Activated CD4-positive, alpha-beta T cell treated with anti-CD3 and anti-CD28 coated beads for 36 hours (primary cell): Measurements from ENCODE around the gene PPIP5K2. TPM values are rescaled to one million over a fixed set of nuclear protein-coding genes. Genes with fewer than 3 reads are reported as not detected.

Source experiments
- ATAC-seq: fragments of 200-7000 bp; cut with Tn5 transposase; one replicate; pipeline ENCODE4 v1.10.0; 2021; ENCODE audit warnings: mild to moderate bottlenecking, moderate library complexity
- CTCF ChIA-PET: fragments of 350-600 bp; sonication (Branson Sonifier 250); formaldehyde crosslinking; loops from one replicate; lab custom pipeline; 2021; ENCODE audit warnings: antibody characterized with exemption; lab: Charles Lee
- POLR2A ChIA-PET: fragments of 350-600 bp; sonication (Branson Sonifier 250); formaldehyde crosslinking; loops from one replicate; lab custom pipeline; 2021; ENCODE audit warnings: antibody characterized with exemption, inconsistent platforms; lab: Charles Lee
- DNase-seq: peaks from one replicate; pipeline ENCODE4 v3.0.0-alpha.2; 2020
- H3K27ac Mint-ChIP-seq: one replicate; pipeline ENCODE4 v1.8.0; 2021; ENCODE audit warnings: mixed read lengths
- H3K27me3 Mint-ChIP-seq: one replicate; pipeline ENCODE4 v1.8.0; 2021; ENCODE audit warnings: mixed read lengths
- H3K36me3 Mint-ChIP-seq: one replicate; pipeline ENCODE4 v1.8.0; 2021; ENCODE audit warnings: low read depth, mixed read lengths
- H3K4me1 Mint-ChIP-seq: one replicate; pipeline ENCODE4 v1.8.0; 2021; ENCODE audit warnings: mixed read lengths
- H3K4me3 Mint-ChIP-seq: one replicate; pipeline ENCODE4 v1.8.0; 2021; ENCODE audit warnings: mild to moderate bottlenecking, moderate library complexity, mixed read lengths
- H3K9me3 Mint-ChIP-seq: one replicate; pipeline ENCODE4 v1.8.0; 2021; ENCODE audit warnings: low read depth, mixed read lengths
- intact Hi-C, 2 experiments: fragments of 100-400 bp; cut with DNase I in 1 of 2; cut with micrococcal nuclease in 1 of 2; formaldehyde crosslinking; loops; one replicate each; pipeline versions ENCODE4 v1.14.2 to v1.15.1; 2022 to 2024; cut with DNase I, micrococcal nuclease
- total RNA-seq, 2 experiments: library from RNA; stranded (reverse); gene quantifications; one replicate each; pipeline ENCODE4 v1.2.3, GENCODE V29; 2021

The PPIP5K2 gene
- total RNA-seq, 2 experiments from 2014 or later, result 49.5 to 53.4 TPM

DNA sequence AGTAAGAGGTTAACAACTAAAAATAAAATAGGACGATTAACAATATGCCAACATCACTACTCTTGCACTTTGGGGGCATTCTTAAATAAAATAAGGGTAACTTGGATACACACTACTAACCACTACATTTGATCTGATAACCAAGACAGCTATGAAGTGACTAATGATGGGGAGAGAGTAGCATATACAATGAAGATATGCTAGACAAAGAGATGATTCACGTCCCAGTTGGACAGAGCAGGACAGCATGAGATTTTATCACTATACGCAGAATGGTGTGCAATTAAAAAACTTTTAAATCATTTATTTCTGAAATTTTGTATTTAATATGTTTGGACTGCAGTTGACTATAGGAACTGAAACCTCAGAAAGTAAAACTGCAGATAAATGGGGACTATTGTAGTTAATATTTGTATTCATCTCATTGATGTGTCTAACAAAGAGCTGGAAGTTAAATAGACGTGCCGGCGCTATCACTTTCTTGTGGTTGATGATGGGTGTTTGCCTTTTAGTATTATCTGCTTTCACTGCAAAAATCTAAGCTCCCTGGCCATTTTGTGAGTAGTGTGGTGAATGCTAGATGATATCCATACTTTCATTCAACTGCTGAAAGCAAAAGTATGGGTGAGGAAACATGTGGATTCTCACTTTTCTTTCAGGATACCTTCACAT lies 18.9 kb upstream of the PPIP5K2 start:
- Mint-ChIP-seq H3K4me3 (no peak overlapping the region), H3K9me3 (no peaks in the 10 kb centered on the region), H3K4me1 (no peaks in the 10 kb centered on the region), H3K27ac (no peak overlapping the region), H3K27me3 (no peaks in the 10 kb centered on the region), H3K36me3 (peaks cover 26% of the 10 kb centered on the region)
- CTCF ChIA-PET, result interaction anchor here (0.8 to 1.0 kb wide), 2 partner anchors 538 to 539 kb away, joined by 3 to 4 read pairs; no protein-coding TSS in a partner anchor
- intact Hi-C loops, result no loop called here
- ATAC-seq (no peak), DNase-seq (no peak)
- POLR2A ChIA-PET, result no interaction called here

GRCh38 chr5:103102234-103102633 lies 17.9 kb upstream of the PPIP5K2 start:
- no peak for DNase-seq
- no peak for ATAC-seq
- ChIA-PET POLR2A (no interaction called here), CTCF (interaction anchor here (0.6 kb wide), 1 partner anchor 546 kb away, joined by 3 read pairs; no protein-coding TSS in a partner anchor)
- intact Hi-C loops, result no loop called here
- Mint-ChIP-seq H3K4me3 (no peak overlapping the region), H3K27ac (no peak overlapping the region), H3K4me1 (no peaks in the 10 kb centered on the region), H3K9me3 (no peaks in the 10 kb centered on the region), H3K36me3 (peaks cover 26% of the 10 kb centered on the region), H3K27me3 (no peaks in the 10 kb centered on the region)

GRCh38 chr5:103108086-103108485 lies 12.0 kb upstream of the PPIP5K2 start:
- CTCF ChIA-PET, result no interaction called here

GRCh38 chr5:103109277-103109676 lies 10.8 kb upstream of the PPIP5K2 start:
- no peak overlapping the region for H3K27ac Mint-ChIP-seq
- DNase-seq (no peak), ATAC-seq (no peak)
- no peaks in the 10 kb centered on the region for H3K9me3 Mint-ChIP-seq
- H3K4me1 Mint-ChIP-seq, result peaks cover 38% of the 10 kb centered on the region
- peaks cover 17% of the 10 kb centered on the region for H3K36me3 Mint-ChIP-seq
- POLR2A ChIA-PET, result no interaction called here
- no peak overlapping the region for H3K4me3 Mint-ChIP-seq
- intact Hi-C loops, result no loop called here
- CTCF ChIA-PET, result interaction anchor here (0.6 kb wide), 1 partner anchor 178 kb away, joined by 3 read pairs; no protein-coding TSS in a partner anchor
- no peaks in the 10 kb centered on the region for H3K27me3 Mint-ChIP-seq

More at GRCh38 chr5:103108086-103108485, 12.0 kb upstream of the PPIP5K2 start:
- intact Hi-C loops, result no loop called here
- no peak overlapping the region for H3K4me3 Mint-ChIP-seq
- no peak overlapping the region for H3K27ac Mint-ChIP-seq
- peaks cover 34% of the 10 kb centered on the region for H3K4me1 Mint-ChIP-seq
- DNase-seq (no peak), ATAC-seq (no peak)
- no peaks in the 10 kb centered on the region for H3K9me3 Mint-ChIP-seq
- no peaks in the 10 kb centered on the region for H3K27me3 Mint-ChIP-seq
- peaks cover 20% of the 10 kb centered on the region for H3K36me3 Mint-ChIP-seq
- POLR2A ChIA-PET, result no interaction called here

- Mint-ChIP-seq H3K27ac (no peak overlapping the region), H3K4me3 (no peak overlapping the region), H3K27me3 (no peaks in the 10 kb centered on the region), H3K4me1 (peaks cover 41% of the 10 kb centered on the region), H3K36me3 (peaks cover 13% of the 10 kb centered on the region), H3K9me3 (no peaks in the 10 kb centered on the region)
- ChIA-PET POLR2A (no interaction called here), CTCF (no interaction called here)
- DNase-seq (no peak), ATAC-seq (no peak)
- intact Hi-C loops, result no loop called here
Observed at GRCh38 chr5:103110403-103110802, 9.7 kb upstream of the PPIP5K2 start.

- ATAC-seq, result peak; percentile 65
- H3K36me3 Mint-ChIP-seq, result peaks cover 9% of the 10 kb centered on the region
- peak; percentile 9 for DNase-seq
- peaks cover 45% of the 10 kb centered on the region for H3K4me1 Mint-ChIP-seq
- intact Hi-C loops, result no loop called here
- ChIA-PET CTCF (no interaction called here), POLR2A (no interaction called here)
- H3K27ac Mint-ChIP-seq, result peak overlapping the region; percentile 82
- no peaks in the 10 kb centered on the region for H3K27me3 Mint-ChIP-seq
- H3K9me3 Mint-ChIP-seq, result no peaks in the 10 kb centered on the region
- peak overlapping the region; percentile 48 for H3K4me3 Mint-ChIP-seq
Observed at GRCh38 chr5:103111468-103111867, 8.6 kb upstream of the PPIP5K2 start.

DNA sequence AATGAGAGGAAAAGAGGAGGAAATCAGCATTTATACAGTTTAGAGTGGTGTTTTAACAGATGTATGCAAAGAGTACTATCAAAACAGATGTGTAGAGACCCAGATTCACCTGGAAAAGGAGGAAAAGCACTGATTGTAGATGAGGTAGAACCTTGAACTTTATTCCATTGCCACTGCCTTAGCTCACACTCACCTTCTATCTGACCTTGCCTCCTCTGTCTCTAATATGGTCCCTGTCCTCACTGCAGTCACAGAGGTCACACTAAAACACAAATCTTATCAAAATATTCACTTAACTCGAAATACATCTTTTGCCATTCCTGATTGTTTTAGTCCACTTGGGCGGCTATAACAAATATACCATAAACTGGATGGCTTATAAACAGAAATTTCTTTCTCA lies 7.2 kb upstream of the PPIP5K2 start:
- Mint-ChIP-seq H3K27ac (no peak overlapping the region), H3K4me1 (peaks cover 48% of the 10 kb centered on the region), H3K27me3 (no peaks in the 10 kb centered on the region), H3K4me3 (no peak overlapping the region), H3K9me3 (no peaks in the 10 kb centered on the region), H3K36me3 (peaks cover 6% of the 10 kb centered on the region)
- ChIA-PET CTCF (interaction anchor here (0.8 to 1.2 kb wide), 2 partner anchors 14 to 27 kb away, joined by 3 read pairs; no protein-coding TSS in a partner anchor), POLR2A (no interaction called here)
- DNase-seq (no peak), ATAC-seq (no peak)
- intact Hi-C loops, result no loop called here

GRCh38 chr5:103114440-103114839 lies 5.7 kb upstream of the PPIP5K2 start:
- H3K27me3 Mint-ChIP-seq, result no peaks in the 10 kb centered on the region
- ChIA-PET CTCF (no interaction called here), POLR2A (no interaction called here)
- H3K4me1 Mint-ChIP-seq, result peaks cover 46% of the 10 kb centered on the region
- no peak for ATAC-seq
- H3K36me3 Mint-ChIP-seq, result peaks cover 6% of the 10 kb centered on the region
- no peak overlapping the region for H3K4me3 Mint-ChIP-seq
- intact Hi-C loops, result no loop called here
- DNase-seq, result no peak
- no peaks in the 10 kb centered on the region for H3K9me3 Mint-ChIP-seq
- no peak overlapping the region for H3K27ac Mint-ChIP-seq

DNA sequence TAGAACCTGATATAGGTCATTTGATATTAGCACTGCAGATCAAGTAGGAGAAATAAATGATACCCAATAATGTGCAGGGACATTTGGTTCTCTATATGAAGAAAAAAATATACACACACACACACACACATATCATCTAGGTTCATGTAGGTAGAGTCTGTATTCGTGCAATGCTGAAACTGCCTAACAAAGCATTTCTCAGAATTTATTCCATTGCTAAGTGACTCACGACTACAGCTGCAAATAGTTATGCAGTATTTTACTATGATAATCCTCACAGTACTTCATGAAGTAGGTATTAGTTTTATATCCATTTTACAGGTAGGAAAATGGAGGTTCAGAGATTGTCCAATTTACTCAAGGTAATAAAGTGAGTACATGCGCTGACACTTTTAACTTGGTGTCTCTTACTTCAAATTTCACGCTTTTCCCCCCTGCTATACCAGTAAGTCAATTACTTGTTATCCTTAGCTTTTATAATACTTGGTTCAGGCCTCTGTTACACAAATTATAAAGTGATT lies 2.6 kb upstream of the PPIP5K2 start:
- DNase-seq (no peak), ATAC-seq (no peak)
- intact Hi-C loops, result no loop called here
- POLR2A ChIA-PET, result no interaction called here
- H3K4me3 Mint-ChIP-seq, result no peak overlapping the region
- CTCF ChIA-PET, result no interaction called here
- no peaks in the 10 kb centered on the region for H3K27me3 Mint-ChIP-seq
- no peak overlapping the region for H3K27ac Mint-ChIP-seq
- H3K9me3 Mint-ChIP-seq, result no peaks in the 10 kb centered on the region
- H3K4me1 Mint-ChIP-seq, result peaks cover 35% of the 10 kb centered on the region
- H3K36me3 Mint-ChIP-seq, result peaks cover 2% of the 10 kb centered on the region

DNA sequence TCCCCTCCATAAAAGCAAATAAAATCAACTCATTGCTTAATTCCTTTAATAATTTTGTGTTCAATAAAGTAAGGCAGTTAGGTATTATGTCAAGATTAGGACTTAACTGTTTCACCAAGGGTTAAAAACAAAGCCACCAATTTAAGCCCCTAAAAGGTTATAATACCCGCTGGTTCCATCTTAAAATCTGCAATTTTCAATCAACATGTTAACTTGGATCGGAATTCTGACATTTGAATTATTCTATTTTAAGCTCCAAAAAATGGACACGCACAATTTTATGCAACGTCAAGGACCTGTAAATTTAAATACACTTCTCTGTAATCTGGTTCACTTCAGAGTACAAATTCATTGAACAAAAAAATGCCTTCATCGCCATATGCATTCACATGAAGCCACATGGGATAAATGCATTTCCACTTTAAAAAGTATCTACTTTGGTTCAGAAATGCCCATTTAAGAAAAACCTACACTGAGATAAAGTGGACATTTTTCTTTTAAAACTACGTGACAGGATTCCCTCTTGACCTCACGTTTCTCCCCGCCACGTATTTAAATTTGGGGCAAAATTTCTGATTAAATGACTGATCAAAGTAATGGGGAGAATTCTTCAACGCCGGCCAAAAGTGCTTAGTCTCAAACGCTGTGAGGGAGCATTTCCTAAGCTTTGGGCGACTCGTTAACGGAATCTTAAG lies 884 bp upstream of the PPIP5K2 start:
- DNase-seq, result no peak
- H3K4me1 Mint-ChIP-seq, result peaks cover 36% of the 10 kb centered on the region
- H3K36me3 Mint-ChIP-seq, result peaks cover 7% of the 10 kb centered on the region
- ChIA-PET POLR2A (interaction anchor here (0.5 to 1.5 kb wide), 5 partner anchors 139 to 363 kb away, joined by 3 to 10 read pairs (median 3); partner anchors contain the start of gene MACIR), CTCF (interaction anchor here (0.7 to 2.1 kb wide), 7 partner anchors 10 to 364 kb away, joined by 3 to 10 read pairs (median 4); partner anchors contain the start of gene PAM)
- intact Hi-C loops, result no loop called here
- H3K27ac Mint-ChIP-seq, result peak overlapping the region; percentile 95
- no peak for ATAC-seq
- peak overlapping the region; percentile 76 for H3K4me3 Mint-ChIP-seq
- H3K27me3 Mint-ChIP-seq, result no peaks in the 10 kb centered on the region
- H3K9me3 Mint-ChIP-seq, result no peaks in the 10 kb centered on the region

GRCh38 chr5:103120607-103121200 lies 603 bp downstream of the PPIP5K2 start:
- ATAC-seq (no peak), DNase-seq (peak; percentile 19)
- POLR2A ChIA-PET, result interaction anchor here (1.0 to 1.5 kb wide), 3 partner anchors 138 to 365 kb away, joined by 3 to 10 read pairs (median 3); partner anchors contain the start of gene MACIR
- Mint-ChIP-seq H3K27me3 (no peaks in the 10 kb centered on the region), H3K27ac (peak overlapping the region; percentile 95), H3K4me3 (peak overlapping the region; percentile 76), H3K36me3 (peaks cover 12% of the 10 kb centered on the region), H3K4me1 (peaks cover 38% of the 10 kb centered on the region), H3K9me3 (no peaks in the 10 kb centered on the region)
- intact Hi-C loops, result loop anchor here (1.0 to 5.0 kb wide), 7 partner anchors 14 to 365 kb away; partner anchors contain the start of genes MACIR (in 2 of the 2) and PAM (in 1 of the 2)
- CTCF ChIA-PET, result interaction anchor here (0.7 to 2.1 kb wide), 6 partner anchors 9 to 365 kb away, joined by 3 to 10 read pairs (median 4); partner anchors contain the start of gene PAM
